ENCODE results near the gene H1-8.

H1-8 gene

GRCh38 chr3:129595544-129596193 lies 52.7 kb downstream of the H1-8 start:
- Histone ChIP-seq H3K4me1 (ENCODE audit: control insufficient read depth in 1 of 2, insufficient read depth in 1 of 2, low read depth in 1 of 2, low read length in 1 of 2) (peaks cover 37 to 38% of the 10 kb centered on the region in 2 experiments), H3K4me3 (ENCODE audit: low read depth in 1 of 2, low read length in 1 of 2) (no peak overlapping the region), H3K36me3 (no peaks in the 10 kb centered on the region), H3K9me3 (no peaks in the 10 kb centered on the region), H3K27me3 (peaks cover 35% of the 10 kb centered on the region), H3K27ac (no peak overlapping the region)
- TF ChIP-seq, protein P1, sequence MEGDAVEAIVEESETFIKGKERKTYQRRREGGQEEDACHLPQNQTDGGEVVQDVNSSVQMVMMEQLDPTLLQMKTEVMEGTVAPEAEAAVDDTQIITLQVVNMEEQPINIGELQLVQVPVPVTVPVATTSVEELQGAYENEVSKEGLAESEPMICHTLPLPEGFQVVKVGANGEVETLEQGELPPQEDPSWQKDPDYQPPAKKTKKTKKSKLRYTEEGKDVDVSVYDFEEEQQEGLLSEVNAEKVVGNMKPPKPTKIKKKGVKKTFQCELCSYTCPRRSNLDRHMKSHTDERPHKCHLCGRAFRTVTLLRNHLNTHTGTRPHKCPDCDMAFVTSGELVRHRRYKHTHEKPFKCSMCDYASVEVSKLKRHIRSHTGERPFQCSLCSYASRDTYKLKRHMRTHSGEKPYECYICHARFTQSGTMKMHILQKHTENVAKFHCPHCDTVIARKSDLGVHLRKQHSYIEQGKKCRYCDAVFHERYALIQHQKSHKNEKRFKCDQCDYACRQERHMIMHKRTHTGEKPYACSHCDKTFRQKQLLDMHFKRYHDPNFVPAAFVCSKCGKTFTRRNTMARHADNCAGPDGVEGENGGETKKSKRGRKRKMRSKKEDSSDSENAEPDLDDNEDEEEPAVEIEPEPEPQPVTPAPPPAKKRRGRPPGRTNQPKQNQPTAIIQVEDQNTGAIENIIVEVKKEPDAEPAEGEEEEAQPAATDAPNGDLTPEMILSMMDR (IDR thresholded peaks at IDR 0.05) = no peak

DNA sequence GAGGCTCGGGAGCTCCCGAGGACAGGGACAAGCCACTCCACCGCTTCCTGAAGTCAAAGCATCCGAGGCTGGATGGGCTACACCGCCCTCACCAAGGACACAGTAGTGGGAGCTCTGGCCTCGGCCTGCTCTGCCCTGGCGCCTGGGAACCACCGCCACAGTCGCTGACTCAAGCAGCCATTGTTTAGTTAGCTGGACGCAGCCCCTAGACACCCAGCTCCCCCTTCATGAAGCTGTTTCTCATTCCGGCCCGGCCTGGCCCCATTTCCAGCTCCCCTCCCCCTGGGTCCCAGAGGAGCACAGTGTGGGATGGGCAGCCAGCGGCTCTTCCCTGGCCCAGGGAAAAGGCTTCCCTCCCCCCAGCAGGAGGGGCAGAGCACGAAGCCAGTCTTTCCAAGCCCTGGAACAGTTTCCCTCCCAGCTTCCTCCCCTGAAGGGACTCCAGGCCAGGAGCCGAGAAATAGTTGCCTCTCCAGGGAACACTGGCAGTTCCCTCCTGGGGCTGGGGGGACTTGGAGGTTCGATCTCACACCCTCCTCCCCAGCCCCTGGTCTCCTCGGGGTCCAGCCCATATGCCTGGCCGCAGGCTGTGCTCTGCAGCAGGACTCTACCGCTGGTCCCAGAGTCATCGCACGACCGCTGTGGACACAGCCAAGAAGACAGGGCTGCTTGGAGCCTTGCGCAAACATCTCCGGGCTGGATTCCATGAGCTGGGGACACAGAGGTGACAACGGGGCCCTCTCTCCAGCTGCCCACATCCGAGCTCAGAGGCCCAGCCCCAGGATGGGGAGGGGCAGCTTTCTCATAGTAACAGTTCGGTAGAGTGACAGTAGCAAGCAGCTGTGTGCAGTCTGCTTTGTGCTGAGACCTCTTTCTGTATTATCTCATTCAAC lies 53.5 kb downstream of the H1-8 start:
- Histone ChIP-seq H3K9me3 (no peaks in the 10 kb centered on the region), H3K27me3 (peaks cover 35% of the 10 kb centered on the region), H3K4me1 (ENCODE audit: control insufficient read depth in 1 of 2, insufficient read depth in 1 of 2, low read depth in 1 of 2, low read length in 1 of 2) (peaks cover 37 to 38% of the 10 kb centered on the region in 2 experiments), H3K36me3 (no peaks in the 10 kb centered on the region), H3K4me3 (ENCODE audit: low read depth in 1 of 2, low read length in 1 of 2) (no peak overlapping the region), H3K27ac (no peak overlapping the region)
- TF ChIP-seq, protein P1 (IDR thresholded peaks at IDR 0.05) = no peak

- Histone ChIP-seq H3K9me3 (no peaks in the 10 kb centered on the region), H3K27ac (no peak overlapping the region), H3K27me3 (peaks cover 35% of the 10 kb centered on the region), H3K4me1 (ENCODE audit: control insufficient read depth in 1 of 2, insufficient read depth in 1 of 2, low read depth in 1 of 2, low read length in 1 of 2) (peaks cover 33 to 35% of the 10 kb centered on the region in 2 experiments), H3K36me3 (no peaks in the 10 kb centered on the region), H3K4me3 (ENCODE audit: low read depth in 1 of 2, low read length in 1 of 2) (no peak overlapping the region)
- TF ChIP-seq, protein P1 (IDR thresholded peaks at IDR 0.05) = no peak
Measured at GRCh38 chr3:129597087-129597999, 54.4 kb downstream of the H1-8 start.

GRCh38 chr3:129598000-129598381 lies 55.0 kb downstream of the H1-8 start:
- Histone ChIP-seq H3K9me3 (no peaks in the 10 kb centered on the region), H3K4me3 (ENCODE audit: low read depth in 1 of 2, low read length in 1 of 2) (no peak overlapping the region), H3K36me3 (no peaks in the 10 kb centered on the region), H3K27ac (no peak overlapping the region), H3K27me3 (peaks cover 37% of the 10 kb centered on the region), H3K4me1 (ENCODE audit: control insufficient read depth in 1 of 2, insufficient read depth in 1 of 2, low read depth in 1 of 2, low read length in 1 of 2) (peaks cover 27 to 28% of the 10 kb centered on the region in 2 experiments)
- TF ChIP-seq, protein P1 (IDR thresholded peaks at IDR 0.05) = no peak

DNA sequence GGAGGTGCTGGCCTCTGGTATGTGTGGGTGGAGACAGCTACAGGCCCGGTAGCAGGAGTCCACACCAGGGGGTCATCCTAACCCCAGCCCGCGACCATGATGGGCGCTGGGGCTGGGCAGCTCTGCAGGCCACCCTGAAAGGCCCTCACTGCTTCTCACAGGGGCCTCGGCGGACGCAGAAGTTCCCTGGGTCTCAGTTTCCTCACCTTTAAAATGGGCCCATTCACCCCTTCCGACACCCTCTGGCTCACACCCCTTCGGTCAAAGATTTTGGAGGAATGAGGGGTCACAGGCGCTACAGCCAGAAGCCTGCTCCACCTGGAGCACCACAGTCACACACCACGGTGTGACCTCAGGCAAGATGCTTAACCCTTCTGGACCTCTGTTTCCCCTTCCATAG lies 55.5 kb downstream of the H1-8 start:
- H3K4me1 ChIP-seq (ENCODE audit: control insufficient read depth in 1 of 2, insufficient read depth in 1 of 2, low read depth in 1 of 2, low read length in 1 of 2) = peaks cover 23% of the 10 kb centered on the region in 2 experiments
- peaks cover 40% of the 10 kb centered on the region for H3K27me3 ChIP-seq
- H3K36me3 ChIP-seq = no peaks in the 10 kb centered on the region
- TF ChIP-seq, protein P1 (IDR thresholded peaks at IDR 0.05) = no peak
- no peaks in the 10 kb centered on the region for H3K9me3 ChIP-seq
- no peak overlapping the region for H3K4me3 ChIP-seq (ENCODE audit: low read depth in 1 of 2, low read length in 1 of 2)
- no peak overlapping the region for H3K27ac ChIP-seq
